ENCODE data around the gene TSTD1.
A peak's percentile ranks its signal among the peaks of the same experiment; 100 is the strongest.
"Not testable (repeated sequence)": the region's sequence is repeated elsewhere in the genome, so short reads cannot be mapped to it uniquely, and the experiment has no call there.

Gene TSTD1

DNA sequence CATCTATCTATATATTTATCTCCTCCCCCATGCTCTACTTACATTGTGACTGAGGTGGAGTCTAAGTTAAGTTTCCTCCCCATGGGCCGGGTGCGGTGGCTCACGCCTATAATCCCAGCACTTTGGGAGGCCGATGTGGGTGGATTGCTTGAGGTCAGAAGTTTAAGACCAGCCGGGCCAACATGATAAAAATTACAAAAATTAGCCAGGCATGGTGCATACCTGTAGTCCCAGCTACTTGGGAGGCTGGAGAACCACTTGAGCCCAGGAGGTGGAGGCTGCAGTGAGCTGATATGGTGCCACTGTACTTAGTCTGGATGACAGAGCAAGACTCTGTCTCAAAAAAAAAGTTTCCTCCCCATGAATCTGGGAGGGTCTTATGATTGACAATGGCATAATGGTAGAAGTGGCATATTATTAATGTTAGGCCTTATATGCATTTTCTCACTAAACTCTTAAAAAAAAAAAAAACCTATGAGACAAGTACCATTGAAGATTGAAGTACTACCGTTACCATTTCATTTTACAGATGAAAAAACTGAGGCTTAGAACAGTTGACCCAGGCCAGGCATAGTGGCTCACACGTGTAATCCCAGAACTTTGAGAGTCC lies 29.1 kb downstream of the TSTD1 start:
- DNase-seq = no peak

DNA sequence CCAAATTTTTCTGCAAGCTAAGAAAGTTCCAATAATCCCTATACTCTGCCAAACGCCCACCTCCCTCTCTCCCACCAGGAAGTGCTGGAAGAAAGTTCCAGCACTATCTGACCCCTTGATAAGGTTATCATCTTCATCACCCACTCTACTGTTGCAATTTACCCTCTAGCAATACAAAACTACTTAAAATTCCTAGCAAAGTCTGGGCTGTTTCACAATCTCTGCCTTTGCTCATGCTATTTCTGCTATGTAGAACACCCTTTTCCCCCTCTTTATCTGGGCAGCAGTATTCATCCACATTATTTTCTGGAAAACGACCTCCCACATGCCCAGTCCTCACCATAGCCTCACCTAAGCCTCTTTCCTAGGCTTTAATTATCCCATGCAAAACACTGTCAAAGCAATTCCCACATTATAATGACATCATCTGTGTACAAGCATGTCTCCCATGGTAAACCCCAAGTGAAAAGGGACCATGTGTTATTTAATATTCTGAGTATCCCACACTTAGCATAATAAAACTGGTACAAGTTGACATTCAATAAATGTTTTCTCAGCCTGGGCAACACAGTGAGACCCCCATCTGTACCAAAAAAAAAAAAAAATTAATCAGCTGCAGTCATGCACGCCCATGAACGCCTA lies 29.8 kb downstream of the TSTD1 start:
- DNase-seq = no peak

DNA sequence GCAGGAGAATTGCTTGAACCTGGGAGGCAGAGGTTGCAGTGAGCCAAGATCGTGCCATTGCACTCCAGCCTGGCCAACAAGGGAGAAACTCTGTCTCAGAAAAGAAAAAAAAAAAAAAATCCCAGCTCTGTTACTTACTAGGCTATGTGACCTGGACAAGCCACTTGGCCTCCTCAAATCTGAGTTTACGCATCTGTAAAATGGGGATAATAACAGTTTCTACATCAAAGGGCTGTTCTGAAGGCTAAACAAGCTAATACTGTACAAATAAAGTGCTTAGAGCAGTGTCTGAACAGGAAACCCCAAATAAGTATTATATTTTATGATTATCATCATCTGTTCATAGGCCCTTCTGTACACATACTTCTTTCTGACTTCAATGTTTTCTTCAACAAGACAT lies 31.4 kb downstream of the TSTD1 start:
- no peak for DNase-seq

DNA sequence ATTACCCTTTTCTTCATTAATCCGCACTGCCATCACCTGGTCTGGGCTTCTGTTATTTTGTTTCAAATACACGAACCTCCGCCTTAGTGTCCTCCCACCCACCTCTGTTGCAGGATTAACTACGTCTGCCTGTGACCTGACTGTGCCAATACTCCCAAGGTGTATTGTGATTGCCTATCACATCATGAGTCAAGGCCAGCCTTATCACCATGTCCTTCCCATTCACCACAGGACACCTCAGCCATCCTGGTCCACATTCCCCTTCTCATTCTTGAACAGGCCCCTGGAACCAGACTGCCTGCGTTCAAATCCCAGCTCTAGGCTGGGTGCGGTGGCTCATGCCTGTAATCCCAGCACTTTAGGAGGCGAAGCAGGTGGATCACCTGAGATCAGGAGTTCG lies 32.2 kb downstream of the TSTD1 start:
- DNase-seq = no peak

DNA sequence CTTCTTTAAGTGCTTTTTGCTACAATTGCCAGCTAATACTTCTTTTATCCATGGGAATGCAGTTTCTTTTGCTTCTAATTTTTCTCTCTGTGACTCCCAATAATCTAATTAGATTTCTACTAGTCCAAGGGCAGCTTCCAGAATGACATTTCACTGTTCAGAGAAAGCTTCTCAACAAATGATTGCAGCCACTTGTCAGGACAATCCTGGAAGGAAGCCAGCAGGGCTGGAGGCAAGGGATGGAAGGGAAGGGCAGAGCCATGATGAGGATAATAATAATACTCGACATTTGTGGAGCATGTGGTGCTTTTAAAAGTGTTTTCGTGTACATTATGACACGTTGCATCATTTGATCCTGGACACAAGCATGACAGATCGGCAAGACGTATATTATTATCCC lies 37.2 kb downstream of the TSTD1 start:
- no peak for DNase-seq

DNA sequence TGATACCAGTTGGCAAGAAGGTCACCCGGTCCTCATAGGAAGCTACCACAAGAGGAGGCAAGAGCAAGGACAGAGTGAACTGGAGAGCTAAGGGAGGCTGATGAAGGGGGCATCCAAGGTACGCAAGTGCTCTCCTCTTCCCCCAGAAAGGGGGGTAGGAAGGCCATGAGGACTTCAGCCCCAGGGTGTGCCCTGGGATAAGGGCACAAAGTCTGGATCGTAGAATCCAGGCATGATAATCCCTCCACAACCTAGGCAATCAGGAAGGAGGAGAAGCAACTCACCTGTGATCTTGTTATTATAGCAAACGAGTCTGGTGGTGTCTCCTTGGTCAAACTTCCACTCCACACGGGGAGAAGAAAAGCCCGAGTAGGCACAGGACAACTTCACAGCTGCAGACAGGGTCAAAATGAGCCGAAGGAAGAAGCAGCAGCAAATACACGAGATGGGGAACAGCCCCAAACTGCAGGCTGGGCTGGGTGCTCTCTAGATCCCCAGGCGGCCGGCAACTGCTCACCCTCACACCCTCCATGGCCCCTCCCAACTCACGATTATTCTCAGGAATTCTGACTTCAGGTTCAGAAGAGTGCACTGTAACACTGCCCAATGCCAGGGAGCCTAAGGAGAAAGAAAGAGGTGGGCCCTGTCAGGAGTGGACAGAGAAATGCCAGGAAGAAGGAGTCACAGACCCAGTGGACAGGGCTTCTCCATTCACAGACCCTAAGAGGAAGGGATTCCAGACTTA lies 37.9 kb downstream of the TSTD1 start:
- DNase-seq = no peak

DNA sequence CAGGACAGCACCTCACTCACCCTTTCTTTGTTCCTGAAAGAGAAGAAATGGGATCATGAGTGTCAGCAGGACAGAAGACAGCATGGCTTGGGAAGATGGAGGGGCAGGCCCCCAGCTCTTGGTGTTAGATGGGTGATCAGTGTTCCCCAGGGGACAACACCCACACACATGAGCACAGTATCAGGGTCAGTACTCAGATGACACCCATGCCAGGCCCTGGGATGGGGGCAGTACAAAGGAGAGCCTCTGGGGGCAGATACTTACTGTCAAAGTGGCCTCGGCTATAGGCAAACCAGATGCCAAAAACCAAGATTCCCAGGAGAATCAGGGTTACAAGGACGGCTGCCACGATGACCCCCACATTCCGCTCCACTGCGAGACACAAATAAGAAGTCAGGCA lies 39.4 kb downstream of the TSTD1 start:
- no peak for DNase-seq

DNA sequence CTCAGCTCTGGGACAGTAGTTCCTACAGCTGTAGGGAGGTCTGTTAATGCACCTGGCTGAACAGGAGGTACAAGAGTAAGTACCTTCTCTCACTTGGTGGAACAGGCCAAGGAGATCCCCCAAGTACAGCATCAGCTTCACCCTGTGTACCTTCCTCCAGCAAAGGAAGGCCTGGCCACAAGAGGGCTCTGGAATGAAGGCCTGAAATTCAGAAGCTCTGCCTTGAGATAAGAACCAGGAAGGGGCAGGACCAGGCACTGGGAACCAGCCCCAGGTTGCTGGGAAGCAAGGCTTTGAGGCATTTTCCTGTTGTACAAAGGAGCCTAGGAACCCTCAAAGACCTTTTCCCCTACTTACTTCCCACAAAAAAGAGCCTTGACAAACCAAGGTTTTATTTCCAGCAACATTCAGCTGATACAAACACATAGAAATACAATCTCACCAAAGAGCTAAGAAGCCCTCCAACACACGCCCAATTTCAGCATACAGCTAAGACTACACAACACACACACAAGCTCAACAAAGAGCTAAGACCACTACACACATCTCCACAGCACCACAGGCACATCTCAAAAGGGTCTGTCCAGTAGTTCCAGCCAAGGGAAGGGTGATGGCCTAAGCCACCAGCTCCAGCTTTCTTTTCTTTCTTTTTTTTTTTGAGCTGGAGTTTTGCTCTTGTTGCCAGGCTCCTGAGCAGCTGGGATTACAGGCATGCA lies 41.3 kb downstream of the TSTD1 start:
- DNase-seq = peak in 25 of 51 donors; percentile 3 to 43 (median 18)

DNA sequence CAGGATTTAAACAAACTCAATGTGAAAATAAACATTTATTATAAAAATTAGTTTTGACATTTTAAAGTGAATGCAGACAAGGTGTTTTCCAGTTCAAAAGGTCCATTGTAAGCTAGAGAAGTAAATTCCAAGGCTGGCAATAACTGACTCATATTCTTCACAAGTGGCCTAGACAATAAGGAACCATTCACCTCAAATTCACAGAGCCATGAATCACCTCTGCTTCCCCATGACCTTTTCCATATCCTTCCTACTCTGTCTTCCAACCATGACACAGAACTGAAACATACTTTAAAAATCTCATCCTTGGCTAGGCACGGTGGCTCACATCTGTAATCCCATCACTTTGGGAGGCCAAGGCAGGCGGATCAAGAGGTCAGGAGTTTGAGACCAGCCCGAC lies 42.6 kb downstream of the TSTD1 start:
- no peak for DNase-seq

DNA sequence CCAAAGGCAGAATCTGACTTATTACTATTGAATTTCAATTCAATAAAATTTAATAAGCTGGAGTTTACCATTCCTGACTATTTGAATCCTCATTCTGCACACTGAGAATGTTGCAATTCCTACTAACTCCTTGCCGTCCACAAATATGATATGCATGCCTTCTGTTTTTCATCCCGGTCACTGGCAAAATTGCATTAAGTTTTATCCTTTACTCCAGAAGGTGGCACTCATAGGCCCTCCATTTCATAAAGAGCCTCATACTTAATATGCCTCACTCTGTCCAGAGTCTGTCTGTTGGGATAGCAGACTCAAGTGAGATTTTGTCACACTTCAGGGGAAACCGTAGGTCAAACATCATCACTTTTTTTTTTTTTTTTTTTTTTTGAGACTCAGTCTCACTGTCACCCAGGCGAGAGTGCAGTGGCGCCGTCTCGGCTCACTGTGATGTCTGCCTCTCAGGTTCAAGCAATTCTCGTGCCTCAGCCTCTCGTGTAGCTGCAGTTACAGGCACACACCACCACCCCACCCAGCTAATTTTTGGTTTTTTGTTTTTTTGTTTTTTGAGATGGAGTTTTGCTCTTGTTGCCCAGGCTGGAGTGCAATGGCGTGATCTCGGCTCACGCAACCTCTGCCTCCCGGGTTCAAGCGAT lies 45.1 kb downstream of the TSTD1 start:
- no peak for DNase-seq

DNA sequence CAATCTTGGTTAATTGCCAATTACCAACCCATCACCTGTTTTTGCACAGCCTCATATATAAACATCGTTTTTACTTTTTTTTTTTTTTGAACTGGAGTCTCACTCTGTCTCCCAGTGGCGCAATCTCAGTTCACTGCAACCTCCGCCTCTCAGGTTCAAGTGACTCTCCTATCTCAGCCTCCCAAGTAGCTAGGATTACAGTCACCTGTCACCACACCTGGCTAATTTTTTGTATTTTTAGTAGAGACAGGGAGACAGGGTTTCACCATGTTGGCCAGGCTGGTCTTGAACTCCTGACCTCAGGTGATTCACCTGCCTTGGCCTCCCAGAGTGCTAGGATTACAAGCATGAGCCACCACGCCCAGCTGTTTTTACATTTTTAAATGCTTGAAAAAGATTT lies 46.7 kb downstream of the TSTD1 start:
- not testable (repeated sequence) for DNase-seq

All from hypothalamus (tissue), 51 donors.